H1 (cell line): ENCODE data around the gene TRABD2A. TPM values are rescaled to one million over a fixed set of nuclear protein-coding genes. Genes with fewer than 3 reads are reported as not detected.

Source experiments
- CTCF ChIA-PET: fragments of 300-600 bp; sonication (Branson Sonifier 250); formaldehyde crosslinking; loops from one replicate; lab custom pipeline; 2021; ENCODE audit not compliant: partially characterized antibody; lab: Charles Lee
- POLR2A ChIA-PET: fragments of 300-600 bp; sonication (Branson Sonifier 250); formaldehyde crosslinking; loops from one replicate; lab custom pipeline; 2021; ENCODE audit warnings: inconsistent platforms; ENCODE audit not compliant: partially characterized antibody; lab: Charles Lee
- DNase-seq, 2 experiments: peaks; one replicate each; pipeline versions ENCODE4 v3.0.0 to v3.0.0-alpha.2; 2010 to 2022; ENCODE audit warnings: low spot score in 2 of 2, low read depth in 1 of 2, mixed read lengths in 1 of 2
- FAIRE-seq: peaks from 2 replicates; lab custom pipeline; 2011; peaks lifted over from hg19 to GRCh38; lab: Jason Lieb, UNC
- H2AFZ ChIP-seq: 2 replicates; pipeline ENCODE4 v1.8.1; 2012; ENCODE audit warnings: low read length, inconsistent platforms
- H2AK5ac ChIP-seq: 2 replicates; pipeline ENCODE4 v1.6.1; 2013; ENCODE audit warnings: low read depth, low read length
- H2BK120ac ChIP-seq: replicated peaks from 2 replicates; pipeline ENCODE3; 2013; ENCODE audit warnings: low read depth, low read length, inconsistent platforms
- H2BK12ac ChIP-seq: 2 replicates; pipeline ENCODE4 v1.6.1; 2013; ENCODE audit warnings: low read depth, low read length
- H2BK15ac ChIP-seq: 2 replicates; pipeline ENCODE4 v1.6.1; 2013; ENCODE audit warnings: low read length
- H2BK20ac ChIP-seq: 2 replicates; pipeline ENCODE4 v1.6.1; 2013; ENCODE audit warnings: low read length
- H2BK5ac ChIP-seq: 2 replicates; pipeline ENCODE4 v1.6.1; 2013; ENCODE audit warnings: low read depth, low read length
- H3K14ac ChIP-seq: 2 replicates; pipeline ENCODE4 v1.6.1; 2013; ENCODE audit warnings: inconsistent platforms; ENCODE audit not compliant: insufficient read length
- H3K18ac ChIP-seq: 2 replicates; pipeline ENCODE4 v1.6.1; 2013; ENCODE audit warnings: low read length; ENCODE audit errors: extremely low read depth
- H3K23ac ChIP-seq: 2 replicates; pipeline ENCODE4 v1.6.1; 2013; ENCODE audit warnings: inconsistent platforms; ENCODE audit not compliant: insufficient read length
- H3K23me2 ChIP-seq: 2 replicates; pipeline ENCODE4 v1.6.1; 2013; ENCODE audit warnings: low read depth, low read length
- H3K27ac ChIP-seq: 2 replicates; pipeline ENCODE4 v1.6.1; 2011; ENCODE audit warnings: low read depth, low read length, inconsistent platforms
- H3K27me3 ChIP-seq, 4 experiments: replicated peaks in 1 of 4; 1 replicate in 1 of 4; 2 replicates in 3 of 4; pipeline versions ENCODE4 v1.6.1 to v1.8.1; 2011 to 2013; ENCODE audit warnings: low read length in 3 of 4, mild to moderate bottlenecking in 3 of 4, inconsistent platforms in 2 of 4, mixed read lengths in 2 of 4, moderate library complexity in 1 of 4; ENCODE audit not compliant: control insufficient read depth in 3 of 4, insufficient read depth in 3 of 4; ENCODE audit errors: extremely low read depth in 1 of 4
- H3K36me3 ChIP-seq, 4 experiments: 2 replicates each; pipeline versions ENCODE4 v1.6.1 to v1.8.1; 2011 to 2013; ENCODE audit warnings: mild to moderate bottlenecking in 4 of 4, low read length in 3 of 4, moderate library complexity in 2 of 4, control low read depth in 1 of 4, inconsistent platforms in 1 of 4; ENCODE audit not compliant: insufficient read depth in 4 of 4, control insufficient read depth in 2 of 4
- H3K4ac ChIP-seq: replicated peaks from 2 replicates; pipeline ENCODE3; 2013; ENCODE audit warnings: low read length, low read depth, mixed read lengths, inconsistent platforms; ENCODE audit not compliant: insufficient read length
- H3K4me1 ChIP-seq, 4 experiments: replicated peaks in 1 of 4; 1 replicate in 1 of 4; 2 replicates in 3 of 4; pipeline versions ENCODE4 v1.6.1 to v1.8.1; 2011 to 2013; ENCODE audit warnings: low read length in 3 of 4, inconsistent platforms in 2 of 4, mixed read lengths in 1 of 4; ENCODE audit not compliant: insufficient read depth in 4 of 4, control insufficient read depth in 3 of 4
- H3K4me2 ChIP-seq, 2 experiments: 2 replicates each; pipeline versions ENCODE4 v1.6.1 to v1.8.1; 2011 to 2013; ENCODE audit warnings: low read depth in 2 of 2, low read length in 2 of 2, control low read depth in 1 of 2, inconsistent platforms in 1 of 2, mild to moderate bottlenecking in 1 of 2; ENCODE audit not compliant: insufficient read depth in 1 of 2
- H3K4me3 ChIP-seq, 4 experiments: fragments of 200-600, 300-600 bp in 1 of 4; sonication (generic), shearing (Covaris generic), sonication (Bioruptor Twin) in 1 of 4; 2 replicates each; pipeline versions ENCODE4 v1.5.1 to v1.8.1; 2011 to 2016; ENCODE audit warnings: low read length in 4 of 4, low read depth in 3 of 4, control low read depth in 2 of 4, inconsistent platforms in 2 of 4, mild to moderate bottlenecking in 2 of 4, mixed read lengths in 1 of 4, moderate library complexity in 1 of 4; ENCODE audit not compliant: insufficient read depth in 2 of 4; ENCODE audit errors: extremely low read depth in 1 of 4
- H3K56ac ChIP-seq: replicated peaks from 2 replicates; pipeline ENCODE3; 2013; ENCODE audit warnings: low read depth, mild to moderate bottlenecking, mixed read lengths, low read length, inconsistent platforms; ENCODE audit not compliant: insufficient read length
- H3K79me1 ChIP-seq: 2 replicates; pipeline ENCODE4 v1.6.1; 2013; ENCODE audit warnings: low read depth, low read length, control low read depth
- H3K79me2 ChIP-seq, 2 experiments: 2 replicates each; pipeline versions ENCODE4 v1.6.1 to v1.8.1; 2012 to 2013; ENCODE audit warnings: low read length in 2 of 2, mild to moderate bottlenecking in 2 of 2, inconsistent platforms in 1 of 2; ENCODE audit not compliant: insufficient read depth in 2 of 2, control insufficient read depth in 1 of 2
- H3K9ac ChIP-seq, 4 experiments: replicated peaks in 1 of 4; 1 replicate in 1 of 4; 2 replicates in 3 of 4; pipeline versions ENCODE4 v1.6.1 to v1.8.1; 2011 to 2013; ENCODE audit warnings: low read depth in 3 of 4, low read length in 3 of 4, control low read depth in 2 of 4, mild to moderate bottlenecking in 2 of 4, moderate library complexity in 2 of 4, inconsistent platforms in 1 of 4; ENCODE audit errors: extremely low read depth in 1 of 4
- H3K9me3 ChIP-seq, 2 experiments: 2 replicates each; pipeline versions ENCODE4 v1.6.1 to v1.8.1; 2012 to 2013; ENCODE audit warnings: mild to moderate bottlenecking in 2 of 2, moderate library complexity in 2 of 2, control low read depth in 1 of 2, inconsistent platforms in 1 of 2, low read depth in 1 of 2, low read length in 1 of 2, mixed read lengths in 1 of 2; ENCODE audit not compliant: insufficient read depth in 2 of 2
- H4K20me1 ChIP-seq, 2 experiments: replicated peaks in 1 of 2; 2 replicates each; pipeline versions ENCODE3 to v1.8.1; 2011 to 2013; ENCODE audit warnings: inconsistent platforms in 2 of 2, low read length in 2 of 2, mild to moderate bottlenecking in 1 of 2; ENCODE audit not compliant: insufficient read depth in 2 of 2, control insufficient read depth in 1 of 2
- H4K5ac ChIP-seq: 2 replicates; pipeline ENCODE4 v1.6.1; 2013; ENCODE audit warnings: low read length, low read depth, mixed read lengths, inconsistent platforms; ENCODE audit not compliant: insufficient read length
- H4K8ac ChIP-seq: 2 replicates; pipeline ENCODE4 v1.8.0; 2013; ENCODE audit warnings: mild to moderate bottlenecking, moderate library complexity, low read length, inconsistent platforms; ENCODE audit not compliant: insufficient read depth; ENCODE audit errors: extremely low read depth
- H4K91ac ChIP-seq: replicated peaks from 2 replicates; pipeline ENCODE3; 2013; ENCODE audit warnings: low read length, mixed read lengths, inconsistent platforms; ENCODE audit not compliant: insufficient read length
- CHD2 ChIP-seq: IDR thresholded peaks from 2 replicates; pipeline ENCODE4 v1.6.1; 2012; ENCODE audit warnings: low read length, improper control_type of control experiment
- GABPA ChIP-seq: IDR thresholded peaks from 2 replicates; pipeline ENCODE4 v1.6.1; 2011; ENCODE audit warnings: mild to moderate bottlenecking, low read length, moderate library complexity, borderline replicate concordance; ENCODE audit not compliant: insufficient read depth
- HDAC2 ChIP-seq, 2 experiments: fragments of 300-600 bp in 1 of 2; sonication (generic) in 1 of 2; IDR thresholded peaks; 2 replicates each; pipeline ENCODE4 v1.6.1; 2011 to 2012; ENCODE audit warnings: low read depth in 2 of 2, low read length in 2 of 2, mild to moderate bottlenecking in 2 of 2, moderate library complexity in 2 of 2, borderline replicate concordance in 1 of 2, inconsistent platforms in 1 of 2
- KDM4A ChIP-seq: IDR thresholded peaks from one replicate; pipeline ENCODE4 v1.7.1; 2012; ENCODE audit warnings: low read depth, mild to moderate bottlenecking, moderate library complexity, low read length, inconsistent platforms; ENCODE audit not compliant: severe bottlenecking
- MAFK ChIP-seq: IDR thresholded peaks from 2 replicates; pipeline ENCODE4 v1.6.1; 2012; ENCODE audit warnings: low read depth, mild to moderate bottlenecking, improper control_type of control experiment, low read length
- MAX ChIP-seq: IDR thresholded peaks from 2 replicates; pipeline ENCODE4 v1.6.1; 2012; ENCODE audit warnings: inconsistent platforms
- PHF8 ChIP-seq: fragments of 200-600 bp; sonication (generic); conservative IDR thresholded peaks from 2 replicates; pipeline ENCODE4 v1.7.1; 2012; ENCODE audit warnings: low read depth, mild to moderate bottlenecking, inconsistent platforms, low read length, moderate library complexity
- TAF1 ChIP-seq: IDR thresholded peaks from 2 replicates; pipeline ENCODE4 v1.6.1; 2011; ENCODE audit warnings: mild to moderate bottlenecking, low read depth, low read length
- WGBS, 2 experiments: shearing (Covaris generic) in 1 of 2; methylation state at CpG; one replicate each; pipeline versions ENCODE4 v1.1.6 to v1.1.7; 2013 to 2015; ENCODE audit warnings: low lambda C conversion rate in 2 of 2, mixed read lengths in 2 of 2, inconsistent platforms in 1 of 2, low coverage in 1 of 2, missing lambda C conversion rate in 1 of 2; ENCODE audit not compliant: insufficient replicate concordance in 2 of 2, insufficient coverage in 1 of 2, insufficient read length in 1 of 2; ENCODE audit errors: extremely low coverage in 1 of 2, missing lambda C conversion rate in 1 of 2; 5-methylcytosine and 5-hydroxymethylcytosine counted together
- polyA plus RNA-seq, 7 experiments: library from polyadenylated mRNA; depleted of rRNA in 3 of 7; stranded (reverse) in 5 of 7; unstranded in 2 of 7; fragments of >200 nt in 5 of 7; fragments of 200-250 nt in 2 of 7; gene quantifications; 1 replicate in 5 of 7; 2 replicates in 1 of 7; 4 replicates in 1 of 7; pipeline versions ENCODE4 v1.2.1 to v1.2.3, GENCODE V29; 2011 to 2013; ENCODE audit warnings: missing spikeins in 2 of 7, mixed read lengths in 2 of 7
- total RNA-seq: library from RNA; stranded (reverse); fragmentation: NEBNext Ultra II Directional; extraction: Animal tissue kit (Norgen Biotek cat#: 25700); gene quantifications from 2 replicates; pipeline ENCODE4 v1.2.1, GENCODE V29; 2021
- TF ChIP-seq, protein P1 (sequence below): IDR thresholded peaks from 2 replicates; pipeline ENCODE4 v1.6.1; 2011; ENCODE audit warnings: low read depth, mild to moderate bottlenecking, low read length; ENCODE audit not compliant: insufficient read depth

Gene TRABD2A
- total and polyA plus RNA-seq, 2 of the 8 experiments (the other 6 are each of a cell fraction or from before 2014, with no cell fraction given): 17.3 to 18.6 TPM

DNA sequence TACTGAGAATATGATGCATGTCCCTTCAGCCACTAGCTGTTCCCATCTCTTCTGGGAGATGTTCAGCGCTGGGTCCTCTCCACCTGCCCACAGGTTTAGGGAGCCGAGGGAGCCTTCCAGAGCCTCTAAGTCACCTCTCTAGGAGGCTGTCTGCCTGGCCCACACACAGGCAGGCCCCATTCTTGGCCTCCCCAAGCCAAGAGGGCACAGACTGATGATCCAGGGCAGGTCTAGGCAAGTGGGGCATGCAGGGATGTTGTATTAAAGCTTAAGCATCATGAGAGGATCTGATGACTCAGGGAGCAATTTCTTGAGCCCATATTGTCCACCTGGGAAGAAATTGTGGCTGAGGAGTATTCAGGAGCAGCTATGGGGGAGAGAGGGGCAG is 44.4 kb upstream of the TRABD2A start:
- Histone ChIP-seq H3K4me3 (no peak overlapping the region), H4K20me1 (no peaks in the 10 kb centered on the region), H3K4ac (no peak overlapping the region), H2BK15ac (peak overlapping the region; percentile 97; the same call in 1 of the 2 replicates), H3K23ac (no peak overlapping the region), H3K79me2 (no peaks in the 10 kb centered on the region), H2BK120ac (peak overlapping the region; percentile 48), H2AFZ (no peak overlapping the region), H2BK5ac (peak overlapping the region; percentile 62; the same call in 1 of the 2 replicates), H4K5ac (no peak overlapping the region), H3K27ac (no peak overlapping the region; the same call in 1 of the 2 replicates), H3K79me1 (no peaks in the 10 kb centered on the region), H3K27me3 (peaks cover 0 to 9% (median 3%) of the 10 kb centered on the region in 4 experiments; a peak in 2 of 7 replicates), H4K91ac (peak overlapping the region; percentile 85), H3K36me3 (no peaks in the 10 kb centered on the region), H3K4me1 (peaks cover 0 to 10% (median 2%) of the 10 kb centered on the region in 4 experiments; a peak in 2 of 7 replicates), H3K14ac (no peak overlapping the region), H2BK20ac (peak overlapping the region; percentile 93; the same call in 1 of the 2 replicates), H2BK12ac (0 out of 2 replicates have a peak overlapping the region, but pooled peaks have one; percentile 46), H3K4me2 (no peak overlapping the region), H3K9me3 (no peaks in the 10 kb centered on the region), H3K56ac (no peak overlapping the region), H2AK5ac (no peak overlapping the region), H3K23me2 (no peaks in the 10 kb centered on the region), H3K18ac (0 out of 2 replicates have a peak overlapping the region, but pooled peaks have one; percentile 27), H4K8ac (no peak overlapping the region), H3K9ac (no peak overlapping the region)
- DNase-seq (no peak), FAIRE-seq (no peak)
- TF ChIP-seq, protein P1, sequence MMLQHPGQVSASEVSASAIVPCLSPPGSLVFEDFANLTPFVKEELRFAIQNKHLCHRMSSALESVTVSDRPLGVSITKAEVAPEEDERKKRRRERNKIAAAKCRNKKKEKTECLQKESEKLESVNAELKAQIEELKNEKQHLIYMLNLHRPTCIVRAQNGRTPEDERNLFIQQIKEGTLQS: no peak
- TF ChIP-seq HDAC2 (IDR thresholded peaks at IDR 0.05; ENCODE audit: borderline replicate concordance in 1 of 2, low read depth in 2 of 2, low read length in 2 of 2) (no peak), KDM4A (no peak), MAX (no peak), TAF1 (no peak), PHF8 (no peak), GABPA (no peak), CHD2 (no peak), MAFK (no peak)
- POLR2A ChIA-PET: interaction anchor here (0.7 to 3.1 kb wide), 15 partner anchors 12 to 133 kb away, joined by 3 to 36 read pairs (median 5); partner anchors contain the start of gene KCMF1
- WGBS, 2 experiments: 86% methylated on average over 2 of the region's 2 CpGs; no CpG with 5 or more reads in 1 of the 2 experiments
- CTCF ChIA-PET: interaction anchor here (0.8 to 3.8 kb wide), 48 partner anchors 8 to 452 kb away, joined by 3 to 57 read pairs (median 6); partner anchors contain the start of genes TMSB10 and TRABD2A
